Fibroblast of gingiva (primary cell): Measurements from ENCODE around the gene CLNK.
A peak's percentile ranks its signal among the peaks of the same experiment; 100 is the strongest.

Experiments
- DNase-seq: peaks from one replicate; pipeline ENCODE4 v3.0.0-alpha.2; 2011; ENCODE audit warnings: low read depth

Gene CLNK

DNA sequence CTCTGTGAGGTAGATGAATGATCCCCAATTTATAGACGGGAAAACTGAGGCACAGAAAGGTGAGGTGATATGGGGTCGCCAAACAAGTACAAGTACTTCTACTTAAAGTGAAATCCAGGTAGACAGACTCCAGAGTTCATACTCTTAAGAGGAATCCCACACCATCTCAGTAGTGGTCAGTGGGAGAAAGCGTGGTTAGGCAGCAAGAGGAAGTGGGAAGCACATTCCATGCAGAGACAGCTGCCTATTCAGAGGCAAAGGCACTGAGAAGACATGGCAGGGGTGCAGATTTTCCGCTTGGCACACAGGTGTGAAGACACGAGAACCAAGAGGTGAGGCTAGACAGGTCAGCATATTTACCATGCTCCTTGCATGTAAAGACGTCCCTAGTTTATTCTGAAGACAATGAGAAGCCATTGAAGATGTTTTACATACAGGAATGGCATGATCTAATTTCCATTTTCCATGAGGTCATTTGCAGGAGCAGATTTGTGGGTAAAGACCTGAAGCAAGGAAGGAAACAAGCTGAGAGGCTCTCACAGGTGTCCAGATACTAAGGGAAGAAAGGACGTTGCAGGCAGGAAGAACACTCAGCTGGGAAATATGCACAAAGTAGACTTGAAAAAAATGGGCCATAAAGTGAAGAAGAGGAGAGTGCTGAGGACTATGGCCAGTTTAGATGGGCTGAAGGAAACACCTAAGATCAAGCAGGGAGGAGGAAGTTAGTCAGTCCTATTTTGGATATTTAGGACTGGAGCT lies 17.3 kb upstream of the CLNK start:
- no peak for DNase-seq

DNA sequence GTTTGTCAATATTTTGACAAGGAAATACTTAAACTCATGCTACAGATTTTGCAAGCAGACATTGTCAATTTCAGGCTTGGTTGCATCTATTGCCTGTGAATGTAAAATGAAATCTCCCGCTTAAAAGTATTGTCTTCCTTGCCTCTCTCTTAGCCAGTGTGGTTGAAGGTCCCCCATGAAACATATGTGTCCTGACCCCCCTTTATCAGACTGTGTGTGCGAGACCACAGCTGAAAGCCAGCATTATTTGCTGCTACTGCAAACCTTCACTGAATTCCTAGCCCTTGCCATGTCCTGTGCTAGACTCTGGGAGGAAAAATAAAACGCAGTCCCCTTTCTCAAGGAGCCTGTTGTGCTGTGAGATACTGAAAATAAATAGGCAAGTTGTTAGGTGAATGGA lies 16.6 kb upstream of the CLNK start:
- no peak for DNase-seq

DNA sequence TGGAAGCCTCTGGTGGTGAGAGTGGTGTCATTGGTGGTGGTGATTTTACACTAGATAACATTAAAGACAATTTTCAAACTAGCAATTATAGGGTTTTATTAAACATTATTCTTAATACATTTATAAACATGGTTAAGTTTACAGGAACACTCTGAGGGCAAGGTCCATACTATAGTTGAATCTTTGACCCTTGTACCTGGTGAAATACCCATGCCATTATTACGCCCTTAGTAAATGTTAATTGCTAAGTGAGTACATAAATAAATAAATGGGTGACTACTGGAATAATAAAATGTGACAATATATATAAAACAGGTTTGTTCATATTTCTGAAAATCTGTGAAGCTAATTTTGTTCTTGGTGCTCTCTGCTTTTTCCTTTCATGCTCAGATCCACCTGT lies 13.6 kb upstream of the CLNK start:
- no peak for DNase-seq

DNA sequence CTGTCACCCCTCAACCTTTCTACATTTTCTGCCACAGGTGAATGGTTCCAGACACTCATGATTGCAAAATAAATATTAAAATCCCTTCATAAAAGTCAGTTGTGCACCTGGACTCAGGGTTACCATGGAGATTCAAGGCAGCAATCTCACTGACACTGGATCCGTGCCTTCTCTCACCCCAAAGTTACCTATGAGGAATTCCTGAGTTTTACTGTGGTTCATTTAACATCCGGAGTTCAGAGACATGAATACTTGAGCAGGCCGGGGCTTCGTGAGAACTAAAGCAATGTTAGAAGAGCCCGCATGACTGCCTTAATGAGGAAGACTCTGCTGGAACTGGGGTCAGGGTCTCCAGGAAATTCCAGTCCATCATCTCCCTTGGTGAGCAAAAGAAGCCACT lies 12.5 kb upstream of the CLNK start:
- no peak for DNase-seq

DNA sequence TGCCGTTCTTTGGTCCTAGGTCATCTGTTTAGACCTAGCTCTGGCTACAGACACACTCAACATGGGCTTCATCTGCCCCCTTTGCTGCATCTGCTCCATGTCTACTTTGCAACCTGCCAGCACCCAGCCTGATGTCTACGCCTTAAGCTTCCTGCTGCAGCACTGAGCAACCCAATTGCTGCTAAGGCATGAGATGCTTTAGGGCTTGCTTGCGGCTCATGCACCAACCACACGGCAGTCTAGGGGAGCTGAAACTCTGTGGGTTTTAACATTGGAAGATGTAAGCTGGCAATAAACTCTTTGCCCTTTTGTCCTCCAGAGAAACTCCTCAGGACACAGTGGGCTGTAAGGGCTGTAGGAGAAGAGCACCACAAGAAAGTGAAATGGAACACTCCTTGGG lies 11.7 kb upstream of the CLNK start:
- DNase-seq, result no peak

DNA sequence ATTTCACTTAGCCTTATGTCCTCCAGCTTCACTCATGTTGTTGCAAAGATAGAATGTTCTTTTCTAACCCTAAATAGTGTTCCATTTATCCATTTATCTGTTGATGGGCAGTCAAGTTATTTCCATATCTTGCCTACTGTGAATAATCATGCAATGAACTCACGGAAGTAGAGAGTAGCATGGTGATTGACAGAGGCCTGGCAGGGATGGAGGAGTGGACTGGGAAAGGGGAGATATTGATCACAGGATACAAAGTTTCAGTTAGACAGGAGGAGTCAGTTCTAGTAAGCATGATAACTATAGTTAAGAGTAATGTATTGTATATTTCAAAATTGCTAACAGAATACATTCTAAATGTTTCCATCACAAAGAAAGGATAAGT lies 10.3 kb upstream of the CLNK start:
- DNase-seq, result no peak

DNA sequence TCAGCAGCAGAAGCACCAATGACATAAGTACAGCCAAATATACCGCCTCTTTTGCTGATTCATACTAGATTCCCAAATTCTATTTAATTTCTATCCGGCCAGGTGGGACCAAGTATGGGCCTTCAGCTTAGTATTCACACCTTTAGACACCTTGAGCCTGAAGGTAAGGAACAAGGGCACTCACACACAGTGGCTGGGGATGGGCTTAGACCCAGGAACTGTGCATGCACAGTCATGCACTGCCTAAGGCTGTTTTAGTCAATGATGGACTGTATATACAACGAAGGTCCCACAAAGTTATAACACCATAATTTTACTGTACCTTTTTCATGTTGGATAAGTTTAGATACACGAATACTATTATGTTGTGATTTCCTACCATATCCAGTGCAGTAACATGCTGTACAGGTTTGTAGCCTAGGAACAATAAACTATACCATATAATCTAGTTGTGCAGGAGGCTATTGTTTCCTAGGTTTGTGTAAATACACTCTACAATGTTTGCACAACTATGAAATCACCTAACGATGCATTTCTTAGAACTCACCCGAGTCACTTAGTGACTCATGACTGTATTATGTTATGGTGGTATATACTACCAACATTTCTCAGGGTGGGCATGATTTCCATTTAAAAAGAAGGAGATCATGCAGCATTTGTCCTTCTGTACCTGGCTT lies 9.7 kb upstream of the CLNK start:
- DNase-seq, result no peak

DNA sequence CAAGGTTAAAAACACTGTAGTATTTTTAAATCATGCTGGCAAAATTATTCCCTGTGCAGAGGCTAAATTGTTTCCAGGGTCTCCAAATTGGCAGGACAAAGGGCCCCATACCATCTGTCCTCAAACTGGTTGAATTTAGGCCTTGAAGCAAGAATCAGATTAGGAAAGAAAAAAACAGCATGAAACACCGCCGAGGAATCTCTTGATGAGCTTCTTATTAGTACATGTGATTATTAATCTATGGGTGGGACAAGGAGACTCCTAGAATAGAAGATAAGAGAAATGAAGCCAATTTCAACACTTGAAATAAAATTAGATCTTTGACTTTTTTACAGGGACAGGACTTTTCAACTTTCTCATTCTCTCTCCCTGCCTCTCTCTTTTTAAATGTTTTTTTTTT lies 7.1 kb upstream of the CLNK start:
- no peak for DNase-seq

DNA sequence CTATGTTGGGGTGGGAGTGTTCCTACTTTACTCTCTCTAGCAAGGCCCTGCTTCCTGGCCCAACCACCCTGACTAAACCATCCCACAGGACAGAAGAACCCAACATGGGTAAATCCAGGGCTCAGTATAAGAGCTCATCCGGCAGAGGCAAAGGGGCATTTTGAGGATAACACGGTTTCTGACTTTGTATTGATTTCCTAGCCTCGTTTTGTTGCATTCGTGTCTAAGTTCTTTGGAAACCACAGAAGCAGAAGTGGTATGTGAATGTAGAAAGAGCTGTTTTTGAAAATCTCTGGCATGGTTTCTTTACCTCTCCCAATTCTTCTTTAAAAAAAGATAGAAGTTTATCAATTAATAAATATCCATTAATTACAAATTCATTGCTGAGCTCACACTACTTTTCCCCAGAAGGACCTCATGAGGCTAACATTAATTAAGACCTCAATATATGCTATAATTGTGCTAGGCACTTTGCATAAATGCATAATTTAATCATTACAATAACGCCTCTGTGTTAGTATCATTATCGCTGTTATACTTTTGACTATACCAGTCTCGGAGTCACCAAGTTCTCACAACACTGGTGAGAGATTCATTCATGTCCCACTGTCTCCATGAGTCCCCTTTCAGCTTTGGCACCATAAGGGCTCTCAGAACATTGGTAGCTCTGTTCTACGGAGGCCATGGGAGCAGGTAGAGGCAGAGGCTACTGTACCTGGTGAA lies 5.8 kb upstream of the CLNK start:
- no peak for DNase-seq

DNA sequence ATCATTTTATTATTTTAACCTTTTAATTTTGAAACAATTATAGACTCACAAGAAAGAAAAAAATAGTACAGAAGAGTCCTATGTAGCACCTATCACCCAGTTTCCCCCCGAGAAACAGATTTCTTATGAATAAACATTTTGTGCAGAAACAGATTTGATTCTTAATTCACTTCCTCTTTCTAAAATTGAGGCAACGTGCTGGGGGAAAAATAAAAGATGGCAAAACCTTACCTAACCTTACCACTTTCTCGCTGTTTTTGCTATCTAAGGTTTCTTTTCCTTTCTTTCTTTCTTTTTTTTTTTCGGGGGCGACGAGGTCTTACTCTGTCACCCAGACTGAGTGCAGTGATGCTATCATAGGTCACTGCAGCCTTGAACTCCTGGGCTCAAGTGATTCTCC lies 4.3 kb upstream of the CLNK start:
- DNase-seq, result no peak

DNA sequence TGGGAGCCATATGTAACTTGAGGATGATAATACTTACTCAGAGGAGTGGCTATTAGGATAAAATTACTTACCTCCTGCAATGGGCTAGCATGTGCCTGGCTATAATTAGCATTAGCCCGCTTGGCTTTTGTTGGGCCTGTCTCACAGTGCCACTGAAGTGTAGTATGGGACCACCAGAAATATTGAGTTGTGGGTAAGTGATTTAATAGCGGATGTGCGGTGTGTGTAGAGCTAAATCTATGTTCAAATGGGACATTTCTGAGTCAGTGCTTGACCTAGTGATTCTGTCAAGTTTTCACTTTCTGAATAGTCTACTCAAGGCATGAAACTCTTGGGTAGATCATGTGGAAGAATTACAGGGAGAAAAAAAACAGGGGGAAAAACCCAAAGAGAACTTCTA lies 3.5 kb upstream of the CLNK start:
- DNase-seq, result no peak

DNA sequence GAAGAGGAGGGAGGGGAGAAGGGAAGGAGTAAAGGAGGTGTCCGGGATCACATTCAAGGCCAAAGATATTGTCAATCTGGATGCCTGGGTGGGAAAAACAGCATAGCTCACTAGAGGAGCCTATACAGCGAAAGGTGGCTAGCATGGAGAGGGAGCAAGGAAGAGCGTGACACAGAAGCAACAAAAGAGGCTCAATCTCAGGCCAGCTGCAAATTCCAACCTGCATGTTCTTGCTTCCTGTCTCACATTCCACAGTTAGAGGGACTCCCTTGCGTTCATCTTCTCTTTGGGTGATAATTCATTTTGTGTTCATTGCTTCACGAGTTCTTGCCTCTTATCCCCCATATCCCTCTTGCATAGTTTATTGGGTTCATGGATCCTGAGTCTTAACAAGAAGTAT lies 3.0 kb upstream of the CLNK start:
- DNase-seq, result no peak

DNA sequence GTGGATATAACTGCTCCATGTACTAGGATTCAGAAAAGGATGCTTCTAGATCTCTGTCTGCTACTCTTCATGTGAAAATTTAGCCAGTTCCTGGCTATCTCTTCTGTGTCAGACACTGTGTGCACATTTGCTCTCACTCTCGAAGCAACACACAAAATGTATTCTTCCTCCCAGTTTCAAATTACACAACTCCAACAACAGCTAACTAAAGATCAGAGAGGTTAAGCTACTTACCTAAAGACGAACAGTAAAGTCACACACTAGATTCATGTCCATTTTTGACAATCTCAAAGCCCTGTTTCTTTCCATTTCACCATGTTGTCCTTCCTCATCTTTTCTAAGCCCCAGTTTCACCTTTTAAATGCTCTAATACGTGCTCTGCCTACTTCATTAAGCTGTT lies 2.2 kb downstream of the CLNK start:
- DNase-seq, result no peak

DNA sequence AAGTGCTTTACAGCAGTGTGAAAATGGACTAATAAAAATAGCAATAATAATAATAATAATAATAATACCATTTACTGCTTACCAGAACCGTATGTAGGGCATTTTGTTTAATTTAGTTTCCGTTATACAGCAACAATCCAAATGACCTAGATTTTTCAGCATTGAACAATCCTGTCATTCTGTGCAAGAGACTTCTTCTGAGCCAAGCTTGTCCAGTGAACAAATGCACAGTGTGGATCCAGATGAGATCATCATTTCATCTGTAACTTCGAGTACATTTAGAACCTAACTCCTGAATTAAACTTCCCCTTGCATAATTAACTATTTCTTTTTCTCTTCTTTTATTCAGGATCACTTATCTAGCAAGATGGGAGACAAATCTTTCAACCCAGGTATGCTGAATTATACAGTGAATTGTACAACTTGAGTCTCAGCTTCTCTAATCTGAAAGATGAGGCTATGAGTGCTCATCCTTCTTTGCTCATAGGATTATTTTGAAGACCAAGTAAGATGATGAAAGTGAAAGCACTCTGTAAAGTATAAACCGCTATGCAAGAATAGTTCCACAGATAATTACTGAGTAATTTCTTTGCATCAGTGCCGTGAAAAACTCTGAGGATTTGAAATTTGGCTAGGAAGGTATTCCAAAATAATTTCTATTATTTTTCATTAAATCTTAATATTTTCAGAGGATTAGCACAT lies 6.6 kb downstream of the CLNK start:
- DNase-seq, result no peak

DNA sequence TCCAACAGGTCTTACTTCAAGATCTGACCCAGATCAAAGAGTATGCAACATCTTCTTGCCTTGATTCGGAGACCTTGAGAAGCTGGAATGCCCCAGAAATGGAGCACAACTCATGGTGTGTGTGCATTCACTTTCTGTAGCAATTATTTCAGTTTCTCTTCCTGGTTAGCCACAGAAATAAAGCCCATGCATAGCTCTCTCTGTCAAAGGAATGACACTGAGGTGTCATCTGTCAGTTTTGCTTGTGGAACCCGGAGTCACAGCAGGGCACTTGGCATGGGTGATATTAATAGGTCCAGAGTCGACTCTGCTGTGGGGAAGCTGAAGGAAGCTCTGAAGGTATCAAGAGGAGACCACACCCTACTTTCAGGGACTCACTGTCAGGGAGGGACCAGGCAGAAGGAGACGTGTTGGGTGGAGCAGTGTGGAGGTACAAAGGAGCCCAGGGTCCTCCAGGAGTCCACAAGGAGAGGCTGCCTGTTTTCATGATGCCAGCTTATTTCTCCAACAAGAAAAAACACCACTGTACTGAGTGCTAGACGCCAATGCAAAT lies 10.7 kb downstream of the CLNK start:
- DNase-seq, result no peak

DNA sequence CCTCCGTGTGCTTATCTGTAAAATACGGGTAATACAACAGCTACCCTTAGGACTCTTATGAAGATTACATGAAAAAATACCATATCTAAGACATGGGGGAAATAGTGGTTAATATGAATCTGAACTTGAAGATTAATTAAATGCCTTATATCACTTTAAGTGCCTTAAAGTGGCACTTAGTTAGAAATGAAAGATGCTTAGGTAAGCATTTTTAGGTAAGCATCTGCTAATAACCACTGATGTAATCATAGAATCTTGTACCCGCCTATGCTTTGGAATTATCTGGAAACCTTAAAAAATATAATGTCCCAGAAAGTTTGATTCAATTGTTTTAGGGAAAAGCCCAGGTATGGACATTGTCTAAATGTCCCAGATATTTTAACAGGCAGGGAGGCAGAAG lies 12.2 kb downstream of the CLNK start:
- DNase-seq, result no peak

DNA sequence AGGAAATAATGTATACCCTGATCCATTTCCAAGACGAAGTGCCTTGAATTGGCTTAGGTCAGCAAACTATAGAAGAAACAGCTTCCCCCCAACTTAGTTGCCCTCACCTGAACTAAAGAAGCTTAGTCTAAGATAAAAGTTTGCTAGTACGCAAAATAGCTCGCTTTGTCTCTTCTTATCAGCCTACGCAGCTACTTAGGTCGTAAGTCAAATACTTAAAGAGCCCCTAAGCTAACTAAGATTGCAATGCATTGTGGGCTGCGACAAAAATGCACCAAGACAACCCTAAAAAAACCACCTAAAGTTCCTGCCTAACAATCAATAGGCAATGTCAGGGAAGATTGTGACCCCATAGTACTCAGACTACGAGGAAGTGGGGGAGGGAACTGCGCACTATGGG lies 12.8 kb downstream of the CLNK start:
- no peak for DNase-seq

DNA sequence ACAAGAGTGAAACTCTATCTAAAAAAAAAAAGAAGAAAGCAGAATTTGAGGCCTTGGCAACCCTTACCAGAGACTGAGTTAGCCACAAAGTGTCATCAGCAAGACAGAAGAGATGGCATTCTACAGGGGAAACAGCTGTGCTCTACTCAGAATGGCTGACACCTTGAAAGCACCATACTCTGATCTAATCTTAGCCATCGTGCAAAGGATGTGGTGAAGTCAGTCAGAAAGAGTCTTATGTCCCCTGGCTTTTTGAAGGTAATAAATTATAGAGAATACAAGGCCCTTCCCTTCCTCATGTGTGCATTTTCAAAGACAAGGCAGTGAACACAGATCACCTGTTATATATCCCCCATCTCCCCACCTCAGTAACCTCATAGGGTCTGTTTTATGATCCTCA lies 13.2 kb downstream of the CLNK start:
- no peak for DNase-seq

DNA sequence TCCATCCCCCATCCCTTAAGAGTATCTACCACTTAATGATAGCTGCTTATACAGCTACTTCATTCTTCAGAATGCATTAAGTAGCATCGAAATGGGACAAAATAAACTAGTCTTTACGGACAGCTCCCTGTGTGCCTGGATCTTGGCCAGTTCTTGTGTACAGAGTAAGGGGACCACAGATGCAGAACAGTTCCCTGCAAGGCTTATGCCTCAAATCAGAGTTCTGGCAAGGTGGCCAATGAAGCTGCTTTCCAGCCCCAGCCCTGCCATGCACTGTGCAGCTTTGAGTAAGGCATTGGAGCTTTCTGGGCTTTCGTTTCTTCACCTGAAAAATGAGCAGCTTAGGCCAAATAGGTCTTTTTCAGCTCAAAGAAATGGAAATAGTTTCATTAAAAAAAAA lies 14.2 kb downstream of the CLNK start:
- DNase-seq, result no peak

DNA sequence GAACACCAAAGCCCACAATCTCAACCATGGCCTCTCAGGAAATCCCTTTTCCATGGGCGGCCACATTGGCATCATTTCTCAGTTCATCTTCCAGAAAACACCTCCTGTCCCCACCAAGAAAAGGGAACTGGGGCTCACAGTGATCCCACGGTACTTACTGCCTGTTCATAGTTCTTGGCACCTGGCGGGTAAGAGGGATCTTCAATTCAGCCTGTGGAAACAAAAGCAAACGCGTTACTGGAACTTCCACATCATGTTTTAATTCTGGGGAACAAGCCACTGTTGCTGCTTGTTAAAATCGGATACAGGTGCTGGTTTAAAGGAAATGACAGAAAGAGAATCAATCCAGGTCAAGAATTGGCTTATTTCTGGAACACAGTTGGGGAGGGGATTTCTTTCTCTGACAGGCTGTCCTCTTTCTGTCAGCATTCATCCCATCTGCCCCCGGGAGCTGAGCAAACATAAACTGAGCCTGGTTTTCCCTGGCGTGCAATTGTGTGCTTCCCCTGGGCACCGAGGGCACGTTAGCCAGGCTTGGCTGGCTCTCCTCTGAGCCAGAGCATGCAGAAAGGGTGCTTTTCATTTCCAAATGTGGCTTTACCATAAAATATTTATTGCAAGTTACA lies 16.8 kb downstream of the CLNK start:
- DNase-seq, result no peak

DNA sequence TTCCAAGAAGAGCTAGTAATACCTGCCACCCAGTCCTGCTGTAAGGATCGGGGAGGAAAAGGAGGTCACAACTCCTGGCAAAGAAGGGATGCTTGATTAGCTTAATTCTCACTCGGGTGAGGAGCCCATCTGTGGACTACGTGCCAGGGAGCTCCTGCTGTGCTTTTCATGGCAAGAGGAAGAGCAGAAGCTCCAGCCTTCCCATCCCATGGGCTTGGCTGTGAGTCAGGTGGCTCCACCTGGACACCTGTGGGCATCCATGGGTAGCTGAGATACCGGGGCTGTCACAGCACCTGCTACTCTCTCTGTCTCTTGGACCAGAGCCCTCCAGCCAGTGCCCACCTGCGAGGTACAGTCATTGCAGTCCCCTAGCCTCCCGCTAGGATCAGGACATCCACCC lies 18.0 kb downstream of the CLNK start:
- DNase-seq, result no peak

DNA sequence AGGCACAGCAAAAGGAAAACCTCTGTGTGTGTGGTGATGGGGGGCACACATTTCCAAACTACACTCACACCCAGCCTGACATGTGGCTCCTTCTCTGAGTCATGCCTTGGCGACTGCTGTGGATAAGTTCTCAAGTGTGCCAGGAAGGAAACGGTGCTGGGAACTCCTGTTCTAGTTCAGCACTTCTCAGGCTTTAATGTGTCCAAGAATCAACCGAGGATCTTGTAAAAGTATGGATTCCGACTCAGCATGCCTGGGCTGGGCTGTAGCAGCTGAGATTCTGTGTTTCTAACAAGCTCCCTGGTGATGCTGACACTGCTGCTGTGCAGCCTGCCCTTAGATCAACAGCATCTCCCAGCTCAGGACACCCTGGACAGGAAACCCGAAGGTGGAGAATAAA lies 20.2 kb downstream of the CLNK start:
- DNase-seq, result peak; percentile 33
